NCI-H774 (cell line): ENCODE results near the gene SPATA46.
"Not testable (repeated sequence)": the region's sequence is repeated elsewhere in the genome, so short reads cannot be mapped to it uniquely, and the experiment has no call there.

Experiments used
- DNase-seq: peaks from one replicate; lab custom pipeline; 2025; lab: John Stamatoyannopoulos, UW

The SPATA46 gene

DNA sequence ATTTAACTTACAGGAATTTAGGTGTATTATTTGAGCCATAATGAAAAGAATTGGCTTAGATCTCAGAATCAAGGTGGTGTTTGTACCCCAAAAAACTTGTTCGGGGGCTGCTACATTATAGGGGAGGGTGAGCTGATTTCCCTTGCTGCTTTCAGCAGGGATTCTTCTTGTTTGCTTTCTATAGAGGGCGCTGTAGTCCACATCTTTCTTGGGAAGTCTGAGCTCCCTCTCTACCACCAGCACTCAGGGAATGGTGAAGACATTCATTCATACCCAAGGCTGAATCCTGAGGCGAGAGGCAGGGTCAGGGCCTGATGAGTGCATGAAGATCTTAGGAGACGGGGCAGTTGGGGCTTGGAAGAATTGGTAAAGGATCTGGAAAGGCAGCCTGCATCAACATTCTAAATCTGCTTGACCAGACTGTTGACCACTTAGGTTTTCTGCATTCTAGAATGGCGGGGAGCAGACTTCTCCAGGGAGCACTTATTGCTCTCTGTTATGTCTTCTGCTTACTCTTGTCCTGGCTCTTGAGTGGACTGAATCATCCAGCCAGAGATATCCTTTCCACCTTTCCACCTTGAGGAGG, 18.9 kb downstream of the SPATA46 start:
- peak; percentile 3 for DNase-seq

- DNase-seq = no peak
These were observed 23.0 kb downstream of the SPATA46 start for GRCh38 chr1:162353702-162354101.

GRCh38 chr1:162353078-162353477, 23.6 kb downstream of the SPATA46 start:
- DNase-seq = no peak

GRCh38 chr1:162351874-162352273, 24.8 kb downstream of the SPATA46 start:
- not testable (repeated sequence) for DNase-seq

DNA sequence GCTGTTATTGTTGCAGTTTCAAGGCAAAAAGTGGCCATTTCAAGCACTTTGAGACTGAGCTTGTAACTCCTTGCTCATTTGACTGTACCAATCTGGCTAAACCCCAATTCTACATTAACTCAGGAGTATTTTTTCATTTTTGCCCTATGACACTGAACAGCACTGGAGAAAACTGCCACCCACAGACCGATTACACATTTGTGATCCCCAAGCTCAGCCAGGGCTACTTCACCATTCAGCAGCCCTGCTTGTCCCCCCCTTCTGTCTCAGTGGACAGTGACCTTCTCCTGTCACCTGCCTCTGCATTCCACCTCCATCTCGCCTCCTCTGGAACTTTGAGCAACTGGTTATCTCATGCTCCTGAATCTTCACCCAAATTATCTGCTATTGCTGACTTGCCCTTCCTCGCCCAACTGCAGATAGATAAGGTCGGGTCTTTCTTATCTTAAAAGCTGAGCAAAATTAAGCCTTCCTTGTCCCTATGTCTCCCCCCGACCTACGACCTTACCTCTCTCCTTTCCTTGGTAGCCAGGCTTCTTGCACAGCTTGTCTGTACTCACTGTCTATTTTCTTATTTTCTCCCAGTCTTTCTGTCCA, 25.3 kb downstream of the SPATA46 start:
- no peak for DNase-seq

GRCh38 chr1:162349635-162350330, 26.9 kb downstream of the SPATA46 start:
- DNase-seq = peak; percentile 17

DNA sequence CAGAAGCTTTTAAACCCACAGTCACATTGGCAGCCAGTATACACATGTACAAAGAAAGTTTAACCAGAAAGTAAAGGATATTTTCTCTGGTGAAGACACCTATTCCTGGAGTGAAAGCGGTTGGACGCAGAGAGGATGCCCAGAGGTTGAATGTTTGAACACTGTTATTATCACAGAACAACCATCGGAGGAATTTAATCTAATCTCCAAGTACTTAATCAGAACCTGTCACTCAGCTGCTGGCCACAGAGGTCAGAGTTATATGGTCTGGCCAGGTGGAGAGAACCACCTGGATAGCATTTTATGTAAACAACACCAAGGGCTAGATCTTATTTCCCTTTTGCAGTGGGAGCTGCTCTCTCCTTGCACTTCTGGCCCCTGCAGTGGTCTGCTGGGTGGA, 29.4 kb downstream of the SPATA46 start:
- DNase-seq = no peak

DNA sequence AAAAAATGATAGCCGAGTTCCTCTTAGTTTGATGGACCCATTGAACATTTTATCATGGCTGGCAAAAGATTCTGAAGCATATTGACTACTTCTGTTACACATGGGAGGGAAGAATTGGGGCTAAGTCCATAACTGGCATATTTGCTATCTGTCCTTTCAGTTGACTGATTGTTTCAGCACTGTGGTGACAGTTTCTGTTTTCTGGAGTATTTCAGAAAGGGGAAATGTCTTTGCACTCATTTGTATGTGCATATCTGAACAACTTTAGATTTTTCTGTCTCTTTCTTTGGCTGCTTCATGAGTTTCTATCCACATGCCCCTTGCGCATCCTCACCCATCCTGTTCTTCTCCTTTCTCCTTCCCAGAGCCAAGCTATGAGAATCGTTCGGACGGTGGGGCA, 33.2 kb downstream of the SPATA46 start:
- DNase-seq = no peak

GRCh38 chr1:162342452-162342983, 34.1 kb downstream of the SPATA46 start:
- no peak for DNase-seq

- DNase-seq = no peak
These were observed 39.9 kb downstream of the SPATA46 start for GRCh38 chr1:162336621-162337285.

GRCh38 chr1:162335126-162335525, 41.5 kb downstream of the SPATA46 start:
- no peak for DNase-seq

- DNase-seq = no peak
These were observed 42.7 kb downstream of the SPATA46 start for GRCh38 chr1:162333991-162334390.

DNA sequence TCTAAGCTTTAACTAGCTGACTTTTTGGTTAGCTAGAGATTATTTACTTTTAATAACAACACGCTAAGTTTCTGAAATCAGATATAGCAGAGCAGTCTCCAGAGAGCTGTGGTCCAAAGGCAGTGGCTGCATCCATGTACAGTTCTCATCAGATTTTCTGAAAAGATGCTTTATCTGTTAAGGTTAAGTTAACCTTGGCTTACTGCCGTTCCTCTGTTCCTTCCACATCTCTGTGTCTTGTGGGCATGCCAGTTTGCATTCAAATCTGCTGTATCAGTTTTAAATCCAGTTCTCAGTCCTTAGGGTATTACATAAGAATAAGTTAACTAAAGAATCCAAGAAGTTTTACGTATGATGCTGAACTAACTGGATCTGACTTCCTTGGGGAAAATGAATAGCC, 46.8 kb downstream of the SPATA46 start:
- no peak for DNase-seq

DNA sequence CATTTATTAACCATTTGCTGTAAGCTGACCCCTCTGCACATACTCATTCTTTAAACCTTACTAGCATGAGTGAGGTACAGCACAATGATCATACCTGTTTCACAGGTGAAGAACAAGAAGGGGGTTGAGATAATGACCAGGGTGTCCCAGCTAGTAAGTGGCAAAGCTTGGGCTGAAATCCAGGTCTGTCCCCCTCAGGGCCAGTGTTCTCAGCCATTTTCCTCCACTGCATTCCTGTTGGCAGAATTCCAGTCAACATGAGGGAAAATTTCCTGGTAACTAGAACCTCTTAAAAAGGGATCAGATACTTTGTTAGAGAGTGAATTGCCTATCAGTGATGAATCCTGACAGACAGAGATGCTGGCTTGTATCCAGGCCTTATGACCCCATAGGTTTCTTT, 48.1 kb downstream of the SPATA46 start:
- DNase-seq = peak; percentile 4

- DNase-seq = no peak
These were observed 48.9 kb downstream of the SPATA46 start for GRCh38 chr1:162327788-162328165.

DNA sequence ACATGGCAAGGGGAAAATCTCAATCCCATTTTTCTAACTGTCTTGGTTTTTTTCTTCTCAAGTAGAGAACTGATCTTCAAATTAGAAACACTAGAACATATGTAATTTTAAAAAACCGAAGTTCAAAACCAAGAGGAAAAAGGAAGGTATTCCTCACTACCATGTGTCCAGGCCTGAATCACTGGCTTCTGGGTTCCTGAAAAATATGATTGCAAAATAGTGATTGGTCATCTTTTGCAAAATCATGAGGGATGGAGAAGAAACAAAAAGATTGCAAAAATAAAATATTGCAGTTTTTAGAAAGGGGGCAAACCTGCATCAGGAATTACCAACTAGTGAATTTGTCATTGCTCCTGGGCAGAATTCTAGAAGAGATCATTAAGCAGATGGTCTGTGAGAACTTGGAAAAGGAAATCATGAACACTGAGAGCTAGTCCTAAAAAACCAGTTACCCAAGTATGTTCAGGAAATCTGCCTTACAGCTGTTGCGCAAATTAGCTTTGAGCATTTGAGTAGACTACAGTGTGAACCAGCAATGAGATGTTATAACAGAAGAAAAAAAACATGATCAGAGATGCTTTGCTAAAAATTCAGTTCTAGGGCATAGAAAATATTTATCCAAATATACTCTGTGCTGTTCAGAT, 49.4 kb downstream of the SPATA46 start:
- DNase-seq = no peak

DNA sequence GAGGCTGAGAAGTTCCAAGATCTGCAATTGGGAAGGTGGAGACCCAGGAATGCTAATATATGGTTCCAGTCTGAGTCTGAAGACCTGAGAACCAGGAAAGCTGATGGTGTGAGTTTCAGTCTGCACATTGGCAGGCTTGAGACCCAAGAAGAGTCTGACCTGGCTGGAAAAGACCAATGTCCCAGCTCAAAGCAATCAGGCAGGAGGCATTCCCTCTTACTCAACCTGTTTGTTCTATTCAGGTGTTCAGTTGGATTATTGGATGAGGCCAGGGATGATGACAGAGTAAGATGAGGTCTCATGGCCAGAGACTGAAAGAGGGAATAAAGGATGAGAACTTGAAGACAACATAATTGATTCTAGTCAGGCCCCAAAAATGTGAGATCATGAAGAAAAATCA, 50.1 kb downstream of the SPATA46 start:
- DNase-seq = no peak

DNA sequence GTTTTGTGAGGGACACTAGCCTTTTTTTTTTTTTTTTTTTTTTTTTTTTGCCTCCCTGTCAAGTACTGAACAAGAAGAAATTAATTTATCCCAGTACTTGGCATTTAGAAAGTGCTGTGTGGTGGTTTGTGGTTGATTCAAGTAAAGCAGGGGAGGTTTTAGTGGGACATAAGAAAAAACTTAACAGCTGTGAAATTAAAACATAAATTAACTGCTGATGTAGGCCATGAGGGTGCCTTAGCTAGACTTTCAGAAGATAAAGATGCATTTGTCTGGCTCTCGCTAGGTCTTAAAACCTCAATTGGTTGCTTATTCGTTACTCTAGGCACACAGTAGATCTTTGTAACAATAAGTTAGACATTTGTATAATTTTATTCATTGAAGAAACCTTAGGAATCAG, 52.3 kb downstream of the SPATA46 start:
- DNase-seq = no peak
